ENCODE data around the gene SKI.
"Not testable (repeated sequence)": the region's sequence is repeated elsewhere in the genome, so short reads cannot be mapped to it uniquely, and the experiment has no call there.

The SKI gene

GRCh38 chr1:2279817-2280216 is 51.7 kb downstream of the SKI start:
- no peak for DNase-seq

GRCh38 chr1:2282556-2283270 is 54.6 kb downstream of the SKI start:
- no peak for DNase-seq

GRCh38 chr1:2283371-2283990 is 55.4 kb downstream of the SKI start:
- DNase-seq = no peak

- no peak for DNase-seq
Observed at GRCh38 chr1:2283991-2284895, 56.1 kb downstream of the SKI start.

GRCh38 chr1:2284932-2285331 is 56.8 kb downstream of the SKI start:
- DNase-seq = no peak

GRCh38 chr1:2286923-2287322 is 58.8 kb downstream of the SKI start:
- no peak for DNase-seq

GRCh38 chr1:2287649-2288048 is 59.5 kb downstream of the SKI start:
- DNase-seq = no peak

GRCh38 chr1:2288311-2288710 is 60.2 kb downstream of the SKI start:
- DNase-seq = no peak

- DNase-seq = no peak
Observed at GRCh38 chr1:2288816-2289536, 60.9 kb downstream of the SKI start.

GRCh38 chr1:2289607-2290006 is 61.5 kb downstream of the SKI start:
- DNase-seq = no peak

- DNase-seq = no peak
Observed at GRCh38 chr1:2290171-2290578, 62.1 kb downstream of the SKI start.

GRCh38 chr1:2290595-2291510 is 62.7 kb downstream of the SKI start:
- no peak for DNase-seq

GRCh38 chr1:2291577-2291976 is 63.5 kb downstream of the SKI start:
- DNase-seq = no peak

GRCh38 chr1:2292725-2293450 is 64.8 kb downstream of the SKI start:
- DNase-seq = no peak

GRCh38 chr1:2294033-2294724 is 66.1 kb downstream of the SKI start:
- DNase-seq = no peak

GRCh38 chr1:2294725-2295078 is 66.6 kb downstream of the SKI start:
- no peak for DNase-seq

- no peak for DNase-seq
Observed at GRCh38 chr1:2295526-2295925, 67.4 kb downstream of the SKI start.

- not testable (repeated sequence) for DNase-seq
Observed at GRCh38 chr1:2296211-2296610, 68.1 kb downstream of the SKI start.

- DNase-seq = no peak
Observed at GRCh38 chr1:2296614-2297013, 68.5 kb downstream of the SKI start.

GRCh38 chr1:2297246-2298011 is 69.3 kb downstream of the SKI start:
- DNase-seq = no peak

Measured in cortex of kidney (tissue), 1 donor.